ENCODE results near the gene SERPINA12. TPM values are rescaled to one million over a fixed set of nuclear protein-coding genes. Genes with fewer than 3 reads are reported as not detected.

Gene SERPINA12
- total RNA-seq, 1 donor from 2014 or later: not detected

DNA sequence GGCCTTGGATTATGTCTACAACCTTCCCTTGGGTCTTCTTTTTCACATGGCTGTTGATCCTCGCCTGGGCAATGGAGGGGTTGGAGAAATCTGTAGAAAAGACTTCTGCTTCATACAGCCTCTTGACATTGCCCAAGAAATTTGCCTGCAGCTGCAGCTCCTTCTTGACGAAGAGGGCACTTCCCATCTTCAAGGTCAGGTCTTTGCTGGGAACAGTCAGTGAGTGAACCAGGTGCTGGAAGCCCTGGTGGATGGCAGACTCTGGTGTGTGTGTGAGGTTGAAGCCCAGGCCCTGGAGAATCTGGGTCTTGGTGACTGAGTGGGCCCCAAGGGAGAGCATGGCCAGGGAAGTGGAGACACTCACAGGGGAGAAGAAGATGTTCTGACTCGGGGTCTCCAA, 40.0 kb downstream of the SERPINA12 start:
- DNase-seq (ENCODE audit: low spot score in 2 of 2) (no peak), FAIRE-seq (no peak)

DNA sequence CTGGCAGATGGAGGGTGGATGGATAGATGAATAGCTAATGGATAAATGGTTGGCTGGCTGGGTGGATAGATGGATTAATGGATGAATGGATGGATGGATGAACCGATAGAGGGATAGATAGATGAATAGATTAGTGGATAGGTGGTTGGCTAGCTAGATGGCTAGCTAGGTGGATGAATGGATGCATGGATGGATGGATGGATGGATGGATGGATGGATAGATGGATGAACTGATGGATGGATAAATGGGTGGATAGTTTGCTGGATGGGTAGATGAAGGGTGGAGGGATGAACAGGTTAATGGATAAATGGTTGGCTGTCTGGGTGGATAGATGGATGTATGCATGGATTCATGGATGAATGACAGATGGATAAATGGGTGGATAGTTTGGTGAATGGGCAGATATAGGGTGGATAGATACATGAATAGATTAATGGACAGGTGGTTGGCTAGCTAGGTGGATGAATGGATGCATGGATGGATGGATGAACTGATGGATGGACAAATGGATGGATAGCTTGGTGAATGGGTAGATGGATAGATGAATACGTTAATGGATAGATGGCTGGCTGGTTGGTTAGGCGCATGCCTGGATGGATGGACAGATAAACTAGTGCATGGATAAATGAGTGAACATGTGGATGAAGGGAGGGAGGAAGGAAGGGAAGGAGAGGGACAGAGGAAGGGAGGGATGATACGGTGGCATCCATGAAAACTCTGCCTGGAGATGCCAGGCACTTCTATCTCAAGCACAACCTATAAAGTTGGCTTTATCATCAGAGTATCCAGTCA, 41.3 kb downstream of the SERPINA12 start:
- FAIRE-seq: no peak

DNA sequence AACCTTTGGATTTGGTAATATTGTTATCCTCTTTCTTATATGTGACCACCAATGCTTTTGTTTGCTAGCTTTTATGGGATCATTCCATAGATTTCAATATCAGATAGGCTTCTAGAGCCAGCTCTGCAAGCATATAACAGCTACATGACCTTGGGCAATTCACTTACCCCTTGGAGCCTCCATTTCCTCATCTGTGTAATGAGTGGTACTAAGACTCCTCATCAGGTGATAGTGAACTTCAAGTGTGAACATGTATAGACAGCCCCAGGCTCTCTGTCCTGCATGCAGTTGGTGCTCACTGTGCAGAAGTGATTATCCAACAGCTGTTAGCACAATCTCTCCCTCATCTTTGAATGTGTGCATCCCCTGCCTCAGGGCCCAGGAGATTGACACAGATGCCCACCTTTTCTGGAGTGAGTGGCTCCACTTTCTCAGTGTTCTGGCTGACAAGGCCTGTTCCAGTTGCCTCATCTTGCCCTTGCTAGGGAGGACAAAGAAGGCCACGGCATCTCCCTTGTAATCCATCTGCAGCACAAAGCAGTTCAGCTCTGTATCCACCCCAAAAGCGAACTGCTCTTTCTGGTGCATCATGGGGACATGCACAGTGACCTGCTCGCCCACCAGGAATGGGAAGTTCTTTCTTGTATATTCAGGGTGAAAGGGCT, 42.4 kb downstream of the SERPINA12 start:
- no peak for FAIRE-seq

More for the DNA sequence above, 41.3 kb downstream of the SERPINA12 start:
- no peak for DNase-seq (ENCODE audit: low spot score in 2 of 2)

DNA sequence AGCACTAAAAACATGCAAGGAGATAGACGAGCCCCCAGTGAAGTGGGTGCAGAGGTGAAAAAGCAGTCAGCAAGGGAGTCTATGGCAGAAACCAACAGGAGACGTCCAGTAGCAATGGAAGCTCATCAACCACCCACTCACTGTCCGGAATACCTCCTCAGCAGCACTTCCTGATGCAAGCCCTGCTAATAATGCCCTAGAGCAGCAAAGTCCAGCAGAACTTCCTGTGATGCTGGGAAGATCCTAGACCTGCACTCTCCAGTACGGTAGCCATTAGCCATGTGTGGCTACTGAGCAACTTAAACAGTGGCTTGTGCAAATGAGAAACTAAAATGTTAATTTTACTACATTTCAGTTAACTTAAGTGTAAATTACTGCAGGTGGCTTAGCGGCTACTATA, 44.2 kb downstream of the SERPINA12 start:
- FAIRE-seq (no peak), DNase-seq (ENCODE audit: low spot score in 2 of 2) (no peak)

More for the DNA sequence above, 42.4 kb downstream of the SERPINA12 start:
- no peak for DNase-seq (ENCODE audit: low spot score in 2 of 2)

DNA sequence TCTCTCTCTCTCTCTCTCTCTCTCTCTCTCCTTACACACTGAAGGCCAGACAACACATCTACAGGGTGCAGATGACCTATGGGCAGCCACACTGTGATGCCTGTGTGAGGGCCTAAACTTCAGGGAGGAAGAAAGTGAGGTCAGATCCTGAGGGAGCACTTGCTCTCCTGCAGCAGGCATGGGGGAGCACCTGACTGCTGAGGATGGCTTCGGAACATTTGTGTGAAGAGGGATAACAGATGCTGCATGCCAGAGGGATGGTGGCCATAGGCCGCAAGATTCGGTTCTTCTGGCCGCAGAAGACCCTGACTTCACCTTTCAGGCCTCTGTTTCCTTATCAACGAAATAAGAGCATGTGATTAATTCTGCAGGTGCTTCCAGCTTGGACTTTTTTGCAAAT, 45.0 kb downstream of the SERPINA12 start:
- DNase-seq (ENCODE audit: low spot score in 2 of 2) (no peak), FAIRE-seq (no peak)

DNA sequence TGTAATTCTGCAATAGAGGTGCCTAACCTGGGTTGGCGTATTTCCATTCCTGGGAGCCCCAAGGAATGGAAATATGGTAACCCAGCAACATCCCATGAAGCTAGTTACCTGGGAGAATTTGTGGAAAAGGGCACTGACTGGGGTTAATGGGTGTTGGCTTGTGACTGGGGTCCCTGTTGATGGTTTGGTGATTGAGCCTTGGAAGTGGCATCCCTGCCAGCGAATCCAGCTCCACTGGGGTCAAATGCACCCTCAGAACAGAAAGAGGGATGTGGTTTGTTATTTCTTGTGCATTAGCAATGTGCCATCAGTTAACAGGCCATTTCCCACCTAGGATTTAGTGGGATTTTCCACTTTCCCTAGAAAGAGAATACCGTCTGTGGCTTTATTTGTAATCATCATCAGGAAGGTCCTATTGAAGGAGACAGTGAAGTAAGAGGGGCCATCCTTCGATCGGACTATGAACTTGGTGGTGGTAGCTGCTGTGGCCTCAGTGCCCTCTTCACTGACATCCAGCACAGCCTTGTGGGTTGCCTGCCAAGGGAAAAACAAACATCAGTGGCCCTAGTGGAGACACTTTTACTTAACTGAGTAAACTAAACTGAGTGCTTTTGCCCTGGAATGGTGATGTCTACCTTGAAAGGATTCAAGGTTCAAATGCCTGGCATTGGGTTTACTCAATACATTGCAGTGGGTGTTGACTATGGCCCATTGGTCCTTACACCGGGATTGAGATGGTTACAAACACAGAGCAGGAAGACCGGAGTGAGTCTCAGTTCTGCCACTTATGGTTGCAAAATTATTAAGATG, 46.3 kb downstream of the SERPINA12 start:
- DNase-seq (ENCODE audit: low spot score in 2 of 2) (no peak), FAIRE-seq (no peak)

DNA sequence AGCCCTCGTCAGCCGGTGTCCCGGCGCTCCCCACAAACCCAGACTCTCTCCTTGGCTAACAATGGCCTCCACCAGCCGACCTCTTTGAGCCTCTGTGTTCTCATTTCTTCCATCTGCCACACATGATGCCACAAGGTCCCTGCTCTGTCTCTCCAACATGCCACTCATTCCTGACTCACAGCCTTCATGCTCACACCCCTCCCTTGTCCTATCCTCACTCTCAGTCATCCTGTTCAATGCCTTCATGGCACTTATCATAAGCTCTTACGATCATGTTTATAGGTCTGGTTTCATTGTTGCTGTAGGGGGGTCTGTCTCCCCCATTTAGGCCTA, 47.1 kb downstream of the SERPINA12 start:
- DNase-seq (ENCODE audit: low spot score in 2 of 2) (no peak), FAIRE-seq (no peak)

DNA sequence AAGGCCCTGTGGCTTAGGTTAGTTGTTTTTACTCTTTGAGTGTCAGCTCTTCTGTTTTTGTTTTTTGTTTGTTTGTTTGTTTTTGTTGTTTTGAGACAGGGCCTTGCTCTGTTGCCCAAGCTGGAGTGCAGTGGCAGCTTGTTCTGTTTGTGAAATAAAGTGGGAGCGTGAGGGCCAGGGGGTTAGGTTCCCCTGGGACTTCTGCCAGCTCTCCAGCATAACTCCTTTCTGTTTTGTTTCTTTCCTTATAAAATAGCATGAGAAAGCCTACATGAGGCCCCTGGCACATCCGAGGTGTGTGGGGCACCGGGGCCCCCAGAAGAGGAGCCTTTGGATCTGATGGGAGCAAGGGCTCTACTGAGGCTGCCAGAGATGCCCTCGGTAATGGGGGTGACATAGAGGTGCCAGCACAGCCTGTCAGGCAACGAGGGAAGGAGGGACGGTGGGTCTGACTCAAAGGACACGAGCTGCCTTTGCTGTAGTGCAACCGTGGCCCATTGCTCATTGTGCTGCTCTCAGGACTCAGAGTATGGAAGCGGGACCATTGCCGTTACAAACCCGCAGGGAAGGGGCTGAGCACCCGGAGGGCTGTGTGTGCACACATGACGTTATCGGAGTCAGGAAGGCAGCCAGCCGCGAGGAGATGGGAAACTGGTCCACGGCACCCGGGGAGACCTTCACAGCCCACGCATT, 47.6 kb downstream of the SERPINA12 start:
- DNase-seq (ENCODE audit: low spot score in 2 of 2): no peak

DNA sequence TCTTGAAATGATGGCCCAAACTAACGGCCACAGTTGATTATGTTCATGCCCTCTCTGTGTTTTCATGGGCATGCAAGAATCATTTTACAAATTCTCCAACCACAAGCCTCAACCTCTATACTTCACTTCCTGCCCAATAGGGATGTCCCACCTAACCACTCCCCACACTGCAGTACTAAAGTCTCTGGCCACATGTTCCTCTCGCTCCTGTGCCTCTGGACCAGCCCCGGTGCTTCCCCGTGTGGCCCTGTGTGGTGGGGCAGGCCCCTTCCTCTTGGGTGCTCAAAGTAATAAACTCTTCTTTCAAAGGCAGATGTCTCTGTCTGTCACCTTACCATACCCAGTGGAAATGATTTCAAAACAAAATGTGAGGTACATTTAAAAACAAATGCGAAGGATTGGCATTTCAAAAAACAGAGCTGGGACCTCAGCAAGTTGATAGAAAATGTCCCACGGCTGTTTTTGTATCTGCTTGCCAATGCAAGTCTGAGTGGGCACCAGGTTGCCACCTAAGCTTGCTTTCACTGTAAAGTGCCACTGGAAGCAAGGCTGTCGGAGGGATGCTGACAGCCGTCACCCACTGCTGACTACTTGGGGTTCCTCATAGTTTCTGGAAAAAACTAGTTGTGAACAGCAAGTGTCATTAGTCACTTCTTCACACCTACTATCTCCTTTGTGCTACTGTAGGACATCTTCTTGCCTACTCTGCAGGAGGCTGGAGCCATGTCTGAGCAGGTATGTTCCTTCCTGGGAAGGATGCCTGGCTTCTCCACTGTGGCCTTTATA, 48.4 kb downstream of the SERPINA12 start:
- DNase-seq (ENCODE audit: low spot score in 2 of 2) (no peak), FAIRE-seq (no peak)

More for the DNA sequence above, 47.6 kb downstream of the SERPINA12 start:
- FAIRE-seq: no peak

DNA sequence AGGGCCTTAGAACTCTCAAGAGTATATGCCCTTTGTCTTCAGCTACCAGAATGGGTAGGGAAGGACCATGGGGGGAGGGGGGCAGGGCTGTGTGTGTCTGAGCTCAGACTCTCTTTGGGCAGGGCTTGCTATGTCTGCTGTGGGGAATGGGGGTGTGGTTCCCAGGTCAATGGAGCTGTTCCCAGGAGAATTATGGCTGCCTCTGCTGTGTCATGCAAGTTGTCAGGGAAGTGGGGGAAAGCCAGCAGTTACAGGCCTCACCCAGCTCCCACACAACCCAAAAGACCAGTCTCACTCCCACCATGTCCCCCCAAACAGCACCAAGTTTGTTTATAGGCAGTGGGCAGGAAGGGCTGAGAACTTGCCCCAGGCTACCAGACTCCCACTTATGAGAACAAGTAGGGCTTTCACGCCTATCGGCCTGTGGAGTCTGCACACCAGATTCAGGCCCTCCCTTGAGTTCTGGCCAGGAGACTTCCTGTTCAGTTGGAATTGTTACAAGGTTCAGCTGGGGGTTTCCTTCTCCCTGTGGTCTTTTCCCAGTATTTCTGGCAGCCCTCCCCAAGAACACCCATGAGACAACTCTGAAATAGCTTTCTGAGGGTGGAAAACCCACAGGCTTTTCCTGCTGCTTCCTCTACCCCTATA, 50.6 kb downstream of the SERPINA12 start:
- no peak for DNase-seq (ENCODE audit: low spot score in 2 of 2)
- no peak for FAIRE-seq

DNA sequence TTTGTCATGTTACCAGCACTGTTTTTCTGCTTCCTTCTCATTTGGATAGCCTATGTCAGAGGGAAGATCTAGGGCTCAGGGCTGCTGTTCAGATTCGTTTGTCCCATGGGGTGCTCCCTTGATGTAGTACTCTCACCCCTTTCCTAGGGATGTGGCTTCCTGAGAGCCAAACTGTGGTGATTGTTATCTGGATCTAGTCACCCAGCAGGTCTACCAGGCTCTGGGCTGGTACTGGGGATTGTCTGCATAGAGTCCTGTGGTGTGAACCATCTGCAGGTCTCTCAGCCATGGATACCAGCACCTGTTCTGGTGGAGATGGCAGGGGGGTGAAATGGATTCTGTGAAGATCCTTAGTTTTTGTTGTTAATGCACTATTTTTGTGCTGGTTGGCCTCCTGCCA, 51.2 kb downstream of the SERPINA12 start:
- DNase-seq (ENCODE audit: low spot score in 2 of 2): no peak
- FAIRE-seq: no peak

DNA sequence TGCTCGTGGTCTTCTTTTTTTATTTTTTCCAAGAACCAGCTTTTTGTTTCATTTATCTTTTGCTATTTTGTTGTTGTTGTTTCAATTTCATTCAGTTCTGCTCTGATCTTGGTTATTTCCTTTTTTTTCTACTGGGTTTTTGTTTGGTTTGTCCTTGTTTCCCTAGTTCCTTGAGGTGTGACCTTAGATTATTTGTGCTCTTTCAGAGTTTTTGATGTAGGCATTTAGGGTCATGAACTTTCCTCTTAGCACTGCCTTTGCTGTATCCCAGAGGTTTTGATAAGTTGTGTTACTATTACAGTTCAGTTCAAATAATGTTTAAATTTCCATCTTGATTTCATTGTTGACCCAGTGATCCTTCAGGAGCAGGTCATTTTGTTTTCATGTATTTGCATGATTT, 53.3 kb downstream of the SERPINA12 start:
- FAIRE-seq: no peak

DNA sequence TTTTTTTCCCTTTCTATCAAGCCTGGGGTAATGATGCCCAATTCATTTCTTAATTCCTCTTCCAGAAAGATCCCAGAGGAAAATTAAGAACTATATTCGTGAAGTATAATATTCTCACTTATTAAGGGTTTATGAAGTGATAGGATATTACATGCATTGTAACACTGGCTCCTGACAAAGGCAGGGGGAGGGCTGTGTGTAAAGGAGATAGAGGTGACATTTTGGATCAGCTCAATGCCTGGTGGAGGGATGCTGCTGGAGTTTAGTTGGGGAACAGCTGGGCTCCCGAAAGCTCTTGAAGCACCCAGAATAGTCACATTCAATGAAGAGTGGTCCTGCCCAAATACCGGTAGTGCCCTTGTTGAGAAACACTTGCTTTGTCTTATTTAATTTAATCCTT, 57.4 kb downstream of the SERPINA12 start:
- no peak for DNase-seq (ENCODE audit: low spot score in 2 of 2)
- FAIRE-seq: no peak

More for the DNA sequence above, 53.3 kb downstream of the SERPINA12 start:
- no peak for DNase-seq (ENCODE audit: low spot score in 2 of 2)

DNA sequence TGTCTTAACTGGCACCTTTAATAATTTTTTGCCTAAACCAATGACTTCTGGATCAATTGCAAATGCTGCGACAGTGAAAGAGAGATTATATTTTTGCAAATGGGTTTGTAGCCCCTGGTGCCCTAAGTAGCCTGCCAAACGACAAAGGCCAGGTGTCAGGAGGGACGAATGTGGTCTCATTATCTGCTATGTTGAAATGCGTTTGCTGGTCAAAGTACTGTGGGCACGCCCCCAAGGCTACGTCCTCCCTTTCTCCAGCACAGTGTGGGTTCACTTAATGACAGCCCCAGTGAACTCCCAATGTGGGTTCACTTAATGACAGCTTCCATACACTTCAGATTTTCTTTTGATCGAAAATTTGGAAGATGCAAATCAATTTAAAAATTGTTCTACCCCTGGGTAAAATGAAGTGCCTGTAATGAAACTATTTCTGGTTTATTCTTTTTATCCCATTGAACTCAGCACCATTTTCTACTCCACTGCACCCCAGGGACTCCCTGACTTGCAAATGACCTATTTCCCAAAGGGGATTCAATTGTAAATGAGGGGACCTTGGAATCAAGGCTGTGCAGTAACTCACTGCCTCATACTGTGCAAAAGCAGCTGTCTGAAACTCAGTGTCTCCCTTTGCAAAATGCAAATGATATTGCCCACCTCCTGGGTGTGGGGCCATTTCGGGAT, 58.0 kb downstream of the SERPINA12 start:
- FAIRE-seq (no peak), DNase-seq (ENCODE audit: low spot score in 2 of 2) (no peak)

DNA sequence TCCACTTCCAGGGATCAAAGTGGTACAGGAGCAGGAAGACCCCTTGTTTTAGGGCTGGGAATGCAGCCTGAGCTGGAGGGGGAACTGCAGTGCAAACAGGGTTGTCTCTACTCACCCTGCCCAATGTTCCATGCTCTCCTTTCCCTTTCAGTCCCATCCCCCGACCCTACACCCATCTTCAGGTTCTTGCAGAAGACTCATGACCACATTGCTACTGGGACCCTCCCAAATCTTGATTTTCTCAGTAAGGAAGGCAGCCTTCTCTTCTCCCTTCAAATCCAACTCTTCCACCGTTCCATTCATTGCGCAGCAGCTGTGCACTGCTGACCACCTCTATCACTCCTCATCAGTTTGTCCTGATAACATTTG, 58.6 kb downstream of the SERPINA12 start:
- FAIRE-seq (no peak), DNase-seq (ENCODE audit: low spot score in 2 of 2) (no peak)

DNA sequence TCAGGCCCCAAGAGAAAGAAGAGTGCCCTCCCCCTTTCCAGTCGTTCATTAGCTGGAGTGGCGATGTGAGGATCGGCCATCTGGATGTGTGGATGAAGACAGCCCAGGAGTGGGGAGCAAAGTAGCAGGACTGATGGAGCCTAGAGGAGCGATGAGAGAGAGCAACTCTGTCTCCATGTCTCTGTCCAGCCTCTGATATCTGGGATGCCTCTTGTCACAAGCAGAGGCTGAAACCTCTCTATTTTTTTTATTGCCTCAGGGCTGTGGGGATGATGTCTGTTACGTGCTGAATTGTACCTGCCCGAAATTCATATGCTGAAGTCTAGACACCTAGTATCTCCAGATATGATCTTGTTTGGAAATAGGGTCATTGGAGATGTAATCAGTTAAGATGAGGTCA, 59.3 kb downstream of the SERPINA12 start:
- FAIRE-seq (no peak), DNase-seq (ENCODE audit: low spot score in 2 of 2) (no peak)

DNA sequence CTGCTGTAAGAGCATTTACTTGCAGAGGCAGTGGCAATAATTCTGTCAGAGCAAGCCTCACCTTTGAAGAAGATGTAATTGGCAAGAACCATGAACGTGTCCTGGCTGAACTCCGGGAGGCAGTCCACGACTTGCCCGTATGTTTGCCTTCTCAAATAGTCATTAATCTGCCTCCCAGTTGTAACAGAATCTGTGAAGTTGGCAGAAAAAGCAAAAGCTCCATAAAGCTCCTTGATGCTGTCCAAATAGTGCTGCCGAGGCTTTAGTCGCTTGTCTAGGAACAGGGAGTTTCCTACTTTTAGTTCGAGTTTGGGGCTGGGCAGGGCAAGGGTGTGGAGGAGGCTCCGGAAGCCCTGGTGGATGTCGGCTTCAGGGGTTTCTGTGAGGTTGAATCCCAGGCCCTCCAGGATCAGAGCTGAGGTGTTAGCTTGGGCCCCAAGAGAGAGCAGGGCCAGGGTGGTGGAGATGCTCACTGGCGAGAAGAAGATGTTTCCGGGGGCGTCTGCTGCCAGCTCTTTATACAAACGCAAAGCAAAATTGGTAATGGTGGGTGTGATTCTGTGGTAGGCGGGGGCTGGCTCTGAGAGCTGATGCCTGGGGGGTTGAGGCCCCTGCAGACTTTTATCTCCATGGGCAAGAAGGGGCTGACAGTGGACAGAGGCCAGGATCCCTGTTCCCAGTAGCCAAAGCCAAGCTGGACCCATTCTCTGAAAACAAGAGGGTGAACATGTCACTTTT, 61.0 kb downstream of the SERPINA12 start:
- DNase-seq (ENCODE audit: low spot score in 2 of 2): no peak
- FAIRE-seq: no peak

DNA sequence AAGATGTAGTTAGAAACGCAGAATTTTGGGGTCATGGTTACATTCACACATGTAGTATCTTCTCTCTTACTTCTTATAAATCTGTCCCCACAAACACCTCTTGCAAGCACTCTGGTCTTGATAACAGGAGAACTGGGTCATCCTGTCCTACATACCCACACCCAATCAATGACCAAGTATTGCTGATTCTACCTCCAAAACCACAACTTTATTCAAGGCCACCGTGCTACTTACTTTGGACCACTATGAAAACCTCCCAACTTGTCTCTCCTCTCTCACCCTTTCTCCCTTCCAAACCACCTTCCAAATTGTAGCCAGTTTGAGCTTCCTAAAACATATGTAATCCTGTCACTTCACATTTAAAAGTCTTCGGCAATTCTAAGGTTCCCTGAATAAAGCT, 62.1 kb downstream of the SERPINA12 start:
- FAIRE-seq (no peak), DNase-seq (ENCODE audit: low spot score in 2 of 2) (no peak)
